Progenitor cell of endocrine pancreas (in vitro differentiated cells): ENCODE measurements around the gene RPL31. TPM values are rescaled to one million over a fixed set of nuclear protein-coding genes. Genes with fewer than 3 reads are reported as not detected.

Experiments used
- DNase-seq: peaks from one replicate; pipeline ENCODE4 v3.0.0; 2021; ENCODE audit warnings: low spot score; ENCODE audit not compliant: unreplicated experiment
- H3K27ac Mint-ChIP-seq: 2 replicates; pipeline ENCODE4 v1.8.0; 2021; ENCODE audit warnings: mild to moderate bottlenecking, moderate library complexity, mixed read lengths
- H3K27me3 Mint-ChIP-seq: 2 replicates; pipeline ENCODE4 v1.8.0; 2021; ENCODE audit warnings: mixed read lengths
- H3K36me3 Mint-ChIP-seq: 2 replicates; pipeline ENCODE4 v1.8.0; 2022; ENCODE audit warnings: mixed read lengths; ENCODE audit not compliant: insufficient read depth
- H3K4me1 Mint-ChIP-seq: 2 replicates; pipeline ENCODE4 v1.8.0; 2021; ENCODE audit warnings: low read depth, mixed read lengths
- H3K4me3 Mint-ChIP-seq: 2 replicates; pipeline ENCODE4 v1.8.0; 2021; ENCODE audit warnings: low read depth, mild to moderate bottlenecking, moderate library complexity, mixed read lengths
- H3K9me3 Mint-ChIP-seq: 2 replicates; pipeline ENCODE4 v1.8.0; 2021; ENCODE audit warnings: low read depth, mixed read lengths
- CTCF ChIP-seq: fragments of 200-600 bp; sonication (generic); IDR thresholded peaks from one replicate; pipeline ENCODE4 v1.5.0; 2021; ENCODE audit warnings: antibody characterized with exemption, mild to moderate bottlenecking; ENCODE audit not compliant: unreplicated experiment
- total RNA-seq: library from RNA; stranded (reverse); gene quantifications from 2 replicates; pipeline ENCODE4 v1.2.1, GENCODE V29; 2021

Gene RPL31
- total RNA-seq, 1 donor from 2014 or later, result 1,632 TPM

- peaks cover 26% of the 10 kb centered on the region for H3K4me1 Mint-ChIP-seq
- peaks cover 36% of the 10 kb centered on the region for H3K36me3 Mint-ChIP-seq
- no peak for TF ChIP-seq CTCF
- peak overlapping the region; percentile 95 for H3K4me3 Mint-ChIP-seq
- no peak for DNase-seq
- no peaks in the 10 kb centered on the region for H3K9me3 Mint-ChIP-seq
- peak overlapping the region; percentile 98 for H3K27ac Mint-ChIP-seq
- no peaks in the 10 kb centered on the region for H3K27me3 Mint-ChIP-seq
These were observed 631 bp downstream of the RPL31 start for GRCh38 chr2:101002562-101003277.

DNA sequence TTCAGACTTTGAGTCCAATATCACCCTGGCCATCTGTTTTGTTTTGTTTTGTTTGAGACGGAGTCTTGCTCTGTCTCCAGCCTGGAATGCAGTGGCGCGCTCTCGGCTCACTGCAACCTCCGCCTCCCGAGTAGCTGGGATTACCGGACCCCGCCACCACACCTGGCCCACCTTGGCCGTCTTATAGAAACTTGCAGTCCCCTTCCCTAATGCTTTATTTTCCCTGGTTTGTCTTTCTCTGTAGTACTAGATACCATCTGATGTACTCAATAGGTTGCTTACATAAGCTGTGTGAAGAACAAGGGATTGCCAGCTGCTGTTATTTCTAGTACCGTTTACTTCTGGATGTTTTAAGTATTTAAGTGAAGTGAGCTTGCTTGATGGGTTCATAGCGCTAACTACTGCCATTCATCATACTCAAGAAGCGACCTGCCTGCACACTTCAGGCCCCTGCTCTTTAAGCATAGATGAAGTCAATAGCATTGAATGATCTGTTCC is 1.2 kb downstream of the RPL31 start:
- H3K27me3 Mint-ChIP-seq, result no peaks in the 10 kb centered on the region
- peaks cover 41% of the 10 kb centered on the region for H3K36me3 Mint-ChIP-seq
- H3K4me3 Mint-ChIP-seq, result peak overlapping the region; percentile 95
- TF ChIP-seq CTCF, result no peak
- H3K27ac Mint-ChIP-seq, result peak overlapping the region; percentile 98
- DNase-seq, result no peak
- no peaks in the 10 kb centered on the region for H3K9me3 Mint-ChIP-seq
- peaks cover 26% of the 10 kb centered on the region for H3K4me1 Mint-ChIP-seq

DNA sequence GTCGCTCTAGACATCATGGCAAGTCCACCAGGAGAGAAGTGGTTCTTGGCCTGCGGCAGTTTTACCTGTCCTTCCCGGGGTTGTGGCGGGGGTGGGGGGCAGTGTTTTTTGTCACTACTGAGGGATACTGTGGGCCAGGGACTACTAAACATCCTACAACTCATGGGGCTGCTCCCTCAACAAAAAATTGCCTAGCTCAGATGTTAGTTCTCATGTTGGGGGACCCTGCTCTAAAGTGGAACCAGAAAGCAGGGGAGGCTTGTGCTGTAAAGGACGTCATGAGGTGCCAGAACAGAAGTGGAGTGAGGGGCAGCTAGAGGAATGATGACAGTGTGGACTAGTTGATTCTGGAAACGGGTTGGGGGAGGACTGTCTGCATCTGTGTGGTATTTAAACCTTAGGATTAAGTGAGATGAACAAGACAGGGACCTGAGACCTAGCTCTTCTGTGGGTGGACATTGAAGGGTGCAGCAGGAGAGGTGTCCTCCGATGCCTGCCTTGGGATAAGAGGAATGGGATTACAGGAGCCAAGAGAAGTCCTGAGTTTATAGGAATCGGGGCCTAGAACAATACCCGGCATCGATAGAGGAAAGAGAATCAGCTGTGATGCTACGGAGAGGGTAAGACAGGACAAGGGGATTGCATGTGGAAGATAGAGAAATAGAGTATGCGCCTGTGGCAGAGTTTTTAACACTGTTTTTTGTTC is 2.7 kb downstream of the RPL31 start:
- H3K27me3 Mint-ChIP-seq, result no peaks in the 10 kb centered on the region
- peaks cover 49% of the 10 kb centered on the region for H3K36me3 Mint-ChIP-seq
- H3K4me1 Mint-ChIP-seq, result peaks cover 26% of the 10 kb centered on the region

DNA sequence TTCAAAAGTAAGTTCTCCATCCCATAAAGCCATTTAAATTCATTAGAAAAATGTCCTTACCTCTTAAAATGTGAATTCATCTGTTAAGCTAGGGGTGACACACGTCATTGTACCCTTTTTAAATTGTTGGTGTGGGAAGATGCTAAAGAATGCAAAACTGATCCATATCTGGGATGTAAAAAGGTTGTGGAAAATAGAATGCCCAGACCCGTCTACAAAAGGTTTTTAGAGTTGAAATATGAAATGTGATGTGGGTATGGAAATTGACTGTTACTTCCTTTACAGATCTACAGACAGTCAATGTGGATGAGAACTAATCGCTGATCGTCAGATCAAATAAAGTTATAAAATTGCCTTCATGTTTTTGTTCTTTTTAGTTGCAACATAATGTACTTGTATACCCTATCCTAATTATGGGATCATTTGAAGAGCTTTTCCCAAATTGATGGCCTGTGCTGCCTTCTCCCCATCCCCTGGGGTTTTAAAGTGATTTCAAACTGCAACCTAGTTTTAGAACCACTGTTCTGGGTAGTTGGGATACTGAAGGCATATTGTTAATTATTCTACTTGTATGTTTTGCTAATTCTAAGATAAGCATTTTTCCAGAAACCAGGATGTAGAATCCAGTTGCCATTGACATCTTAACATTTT is 4.1 kb downstream of the RPL31 start:
- TF ChIP-seq CTCF, result no peak
- DNase-seq, result no peak
- Mint-ChIP-seq H3K36me3 (peaks cover 52% of the 10 kb centered on the region), H3K27me3 (no peaks in the 10 kb centered on the region), H3K9me3 (no peaks in the 10 kb centered on the region), H3K4me3 (no peak overlapping the region), H3K4me1 (peaks cover 26% of the 10 kb centered on the region), H3K27ac (peak overlapping the region; percentile 50)

More for the DNA sequence above, 2.7 kb downstream of the RPL31 start:
- no peak for DNase-seq
- TF ChIP-seq CTCF, result no peak
- Mint-ChIP-seq H3K27ac (peak overlapping the region; percentile 98), H3K9me3 (no peaks in the 10 kb centered on the region), H3K4me3 (peak overlapping the region; percentile 95)
